ENCODE measurements around the gene FBXL14. TPM values are rescaled to one million over a fixed set of nuclear protein-coding genes. Genes with fewer than 3 reads are reported as not detected.

FBXL14 gene
- total RNA-seq, 1 experiment from 2014 or later, result 20.8 TPM

GRCh38 chr12:1630133-1630826 is 35.9 kb upstream of the FBXL14 start:
- peaks cover 62% of the 10 kb centered on the region for H3K27me3 ChIP-seq (ENCODE audit: control insufficient read depth, insufficient read depth, low read length)
- DNase-seq, result peak; percentile 79
- H3K4me3 ChIP-seq (ENCODE audit: insufficient read depth, low read depth, low read length), result peak overlapping the region; percentile 29
- no peaks in the 10 kb centered on the region for H3K36me3 ChIP-seq (replicated peaks; ENCODE audit: control insufficient read depth, insufficient read depth, low read length)

GRCh38 chr12:1629338-1630132 is 35.2 kb upstream of the FBXL14 start:
- H3K36me3 ChIP-seq (replicated peaks; ENCODE audit: control insufficient read depth, insufficient read depth, low read length), result no peaks in the 10 kb centered on the region
- H3K4me3 ChIP-seq (ENCODE audit: insufficient read depth, low read depth, low read length), result peak overlapping the region; percentile 29
- peaks cover 62% of the 10 kb centered on the region for H3K27me3 ChIP-seq (ENCODE audit: control insufficient read depth, insufficient read depth, low read length)
- peak; percentile 87 for DNase-seq

DNA sequence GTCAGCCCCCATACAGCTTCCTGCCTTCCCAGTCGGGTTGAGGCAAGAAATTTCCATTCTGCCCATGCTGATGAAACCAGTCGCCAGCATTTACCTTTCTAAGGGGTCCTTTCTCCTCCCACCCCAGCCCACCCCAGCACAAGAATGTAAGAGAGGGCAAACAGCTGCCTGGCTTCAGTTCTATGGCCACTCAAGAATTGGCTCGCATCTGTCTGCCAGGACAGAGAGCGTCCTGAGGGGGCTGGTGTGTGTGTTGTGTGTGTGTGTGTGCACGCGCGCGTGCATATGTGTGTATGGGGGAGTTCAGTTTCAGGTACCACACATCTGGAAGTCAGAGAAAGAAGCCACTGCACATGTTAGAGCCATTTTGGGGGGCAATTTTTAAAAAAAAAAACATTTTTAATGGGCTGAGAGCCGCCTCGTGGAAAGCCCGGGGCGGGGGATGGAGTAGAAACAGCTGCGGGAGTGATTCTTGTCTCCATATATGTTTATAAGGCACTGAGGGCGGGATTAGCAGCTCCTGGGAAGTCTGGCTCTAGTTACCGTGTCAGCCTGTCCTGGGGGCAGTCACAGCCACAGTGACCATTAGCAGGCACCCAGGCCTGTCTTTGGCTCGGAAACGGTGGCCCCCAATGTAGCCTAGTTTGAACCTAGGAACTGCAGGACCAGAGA is 34.4 kb upstream of the FBXL14 start, which contains the start of gene WNT5B:
Gene WNT5B, plus strand, starts transcription at position 566 of the 672 bp plus-strand sequence. CDS start 2,124 bp downstream, outside the sequence.
- H3K27me3 ChIP-seq (ENCODE audit: control insufficient read depth, insufficient read depth, low read length), result peaks cover 60% of the 10 kb centered on the region
- peak; percentile 55 for DNase-seq
- peak within 1 kb of the TSS; percentile 29 for H3K4me3 ChIP-seq (ENCODE audit: insufficient read depth, low read depth, low read length)
- no peaks in the 10 kb centered on the region for H3K36me3 ChIP-seq (replicated peaks; ENCODE audit: control insufficient read depth, insufficient read depth, low read length)

DNA sequence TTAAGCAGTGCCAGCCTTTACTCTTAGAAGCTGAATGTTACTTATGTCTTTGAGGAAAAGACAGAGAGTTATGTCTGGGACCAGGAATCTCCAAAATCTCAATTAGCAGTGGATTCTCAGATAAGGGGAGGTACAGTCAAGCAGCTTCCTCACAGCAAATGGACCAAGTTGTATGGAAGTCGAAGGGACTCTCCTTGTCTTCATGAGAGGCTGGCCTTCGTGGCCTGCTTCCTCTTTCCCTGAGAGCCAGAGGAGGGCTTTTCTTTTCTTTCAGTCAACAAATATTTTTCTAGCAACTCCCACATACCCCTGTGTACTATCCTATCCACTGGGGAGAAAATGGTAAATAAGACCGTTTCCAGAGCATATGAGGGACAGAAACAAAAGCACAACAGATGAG is 28.0 kb upstream of the FBXL14 start:
- Histone ChIP-seq H3K27me3 (ENCODE audit: control insufficient read depth, insufficient read depth, low read length) (peaks cover 5% of the 10 kb centered on the region; the same call in 1 of the 2 replicates), H3K36me3 (replicated peaks; ENCODE audit: control insufficient read depth, insufficient read depth, low read length) (no peaks in the 10 kb centered on the region), H3K4me3 (ENCODE audit: insufficient read depth, low read depth, low read length) (no peak overlapping the region)
- DNase-seq, result no peak

GRCh38 chr12:1620092-1620491 is 25.7 kb upstream of the FBXL14 start:
- no peaks in the 10 kb centered on the region for H3K36me3 ChIP-seq (replicated peaks; ENCODE audit: control insufficient read depth, insufficient read depth, low read length)
- no peak overlapping the region for H3K4me3 ChIP-seq (ENCODE audit: insufficient read depth, low read depth, low read length)
- DNase-seq, result no peak
- H3K27me3 ChIP-seq (ENCODE audit: control insufficient read depth, insufficient read depth, low read length), result no peaks in the 10 kb centered on the region

GRCh38 chr12:1619587-1619986 is 25.2 kb upstream of the FBXL14 start:
- Histone ChIP-seq H3K4me3 (ENCODE audit: insufficient read depth, low read depth, low read length) (no peak overlapping the region), H3K27me3 (ENCODE audit: control insufficient read depth, insufficient read depth, low read length) (no peaks in the 10 kb centered on the region), H3K36me3 (replicated peaks; ENCODE audit: control insufficient read depth, insufficient read depth, low read length) (no peaks in the 10 kb centered on the region)
- no peak for DNase-seq

- H3K27me3 ChIP-seq (ENCODE audit: control insufficient read depth, insufficient read depth, low read length), result no peaks in the 10 kb centered on the region
- no peak for DNase-seq
- no peak overlapping the region for H3K4me3 ChIP-seq (ENCODE audit: insufficient read depth, low read depth, low read length)
- H3K36me3 ChIP-seq (replicated peaks; ENCODE audit: control insufficient read depth, insufficient read depth, low read length), result no peaks in the 10 kb centered on the region
Measured at GRCh38 chr12:1619159-1619558, 24.8 kb upstream of the FBXL14 start.

GRCh38 chr12:1618489-1618888 is 24.1 kb upstream of the FBXL14 start:
- no peak overlapping the region for H3K4me3 ChIP-seq (ENCODE audit: insufficient read depth, low read depth, low read length)
- DNase-seq, result no peak
- no peaks in the 10 kb centered on the region for H3K27me3 ChIP-seq (ENCODE audit: control insufficient read depth, insufficient read depth, low read length)
- H3K36me3 ChIP-seq (replicated peaks; ENCODE audit: control insufficient read depth, insufficient read depth, low read length), result no peaks in the 10 kb centered on the region

DNA sequence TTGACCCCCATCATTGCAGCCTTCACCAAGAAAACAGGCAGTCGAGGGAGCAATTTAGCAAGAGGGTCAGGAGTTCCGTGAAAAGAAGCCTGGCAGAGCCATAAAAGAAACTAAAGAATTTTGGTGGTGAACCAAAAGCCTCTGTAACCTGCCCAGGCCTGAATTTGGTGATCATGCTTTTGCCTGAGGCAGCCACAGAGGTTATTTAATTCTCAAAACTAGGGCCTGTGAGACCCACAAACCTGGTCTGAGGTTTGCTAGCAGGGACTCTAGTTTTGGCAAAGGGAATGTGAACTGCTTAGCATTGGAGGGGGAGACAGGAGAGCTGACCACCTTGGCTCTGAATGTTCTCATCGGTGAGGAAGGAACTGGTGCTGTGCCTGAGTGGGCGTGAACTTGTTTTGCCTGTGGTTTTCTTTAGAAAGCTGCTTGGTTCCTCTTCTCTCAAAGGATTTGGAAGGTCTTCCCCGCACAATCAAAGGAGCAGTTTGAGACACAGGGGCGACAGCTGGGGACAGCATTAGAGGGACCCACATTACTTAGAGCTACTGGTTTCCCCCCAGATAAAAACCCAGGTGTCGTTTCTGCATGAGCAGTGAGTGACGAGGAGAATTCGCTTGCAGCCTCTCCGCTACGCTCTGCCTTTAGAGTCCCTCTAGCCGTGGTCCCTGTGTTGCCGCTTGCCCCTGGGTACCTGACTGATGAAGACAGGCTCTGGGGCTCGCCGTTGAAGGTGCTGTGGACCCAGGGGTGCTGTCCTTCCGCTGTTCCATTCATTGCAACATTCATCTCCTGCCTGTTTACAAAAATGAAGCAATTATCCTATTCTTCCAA is 22.1 kb upstream of the FBXL14 start:
- DNase-seq, result no peak
- H3K4me3 ChIP-seq (ENCODE audit: insufficient read depth, low read depth, low read length), result no peak overlapping the region
- H3K36me3 ChIP-seq (replicated peaks; ENCODE audit: control insufficient read depth, insufficient read depth, low read length), result no peaks in the 10 kb centered on the region
- H3K27me3 ChIP-seq (ENCODE audit: control insufficient read depth, insufficient read depth, low read length), result no peaks in the 10 kb centered on the region; the same call in 1 of the 2 replicates

DNA sequence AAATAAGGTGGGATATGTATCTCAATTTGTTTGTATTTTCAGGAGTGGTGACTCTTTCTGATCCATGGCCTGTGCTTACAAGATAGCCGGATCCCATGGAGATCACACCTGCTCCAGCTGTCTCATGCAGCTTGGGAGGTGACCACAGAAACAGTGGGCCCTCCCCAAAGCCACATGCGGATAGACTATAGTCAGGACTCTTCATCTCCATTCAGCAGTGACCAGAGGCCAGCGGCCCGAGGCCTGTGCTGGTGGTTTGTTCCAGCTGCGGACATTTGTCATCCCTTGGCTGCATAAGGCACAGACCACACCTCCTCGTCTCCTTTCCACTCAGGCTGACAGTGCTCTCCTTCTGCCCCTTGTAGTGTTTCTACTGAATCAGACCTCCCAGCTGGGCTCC is 20.0 kb upstream of the FBXL14 start:
- DNase-seq, result no peak
- H3K27me3 ChIP-seq (ENCODE audit: control insufficient read depth, insufficient read depth, low read length), result no peaks in the 10 kb centered on the region; the same call in 1 of the 2 replicates
- no peaks in the 10 kb centered on the region for H3K36me3 ChIP-seq (replicated peaks; ENCODE audit: control insufficient read depth, insufficient read depth, low read length)
- H3K4me3 ChIP-seq (ENCODE audit: insufficient read depth, low read depth, low read length), result no peak overlapping the region

GRCh38 chr12:1613860-1614259 is 19.5 kb upstream of the FBXL14 start:
- Histone ChIP-seq H3K36me3 (replicated peaks; ENCODE audit: control insufficient read depth, insufficient read depth, low read length) (no peaks in the 10 kb centered on the region), H3K27me3 (ENCODE audit: control insufficient read depth, insufficient read depth, low read length) (no peaks in the 10 kb centered on the region; the same call in 1 of the 2 replicates), H3K4me3 (ENCODE audit: insufficient read depth, low read depth, low read length) (no peak overlapping the region)
- DNase-seq, result no peak

DNA sequence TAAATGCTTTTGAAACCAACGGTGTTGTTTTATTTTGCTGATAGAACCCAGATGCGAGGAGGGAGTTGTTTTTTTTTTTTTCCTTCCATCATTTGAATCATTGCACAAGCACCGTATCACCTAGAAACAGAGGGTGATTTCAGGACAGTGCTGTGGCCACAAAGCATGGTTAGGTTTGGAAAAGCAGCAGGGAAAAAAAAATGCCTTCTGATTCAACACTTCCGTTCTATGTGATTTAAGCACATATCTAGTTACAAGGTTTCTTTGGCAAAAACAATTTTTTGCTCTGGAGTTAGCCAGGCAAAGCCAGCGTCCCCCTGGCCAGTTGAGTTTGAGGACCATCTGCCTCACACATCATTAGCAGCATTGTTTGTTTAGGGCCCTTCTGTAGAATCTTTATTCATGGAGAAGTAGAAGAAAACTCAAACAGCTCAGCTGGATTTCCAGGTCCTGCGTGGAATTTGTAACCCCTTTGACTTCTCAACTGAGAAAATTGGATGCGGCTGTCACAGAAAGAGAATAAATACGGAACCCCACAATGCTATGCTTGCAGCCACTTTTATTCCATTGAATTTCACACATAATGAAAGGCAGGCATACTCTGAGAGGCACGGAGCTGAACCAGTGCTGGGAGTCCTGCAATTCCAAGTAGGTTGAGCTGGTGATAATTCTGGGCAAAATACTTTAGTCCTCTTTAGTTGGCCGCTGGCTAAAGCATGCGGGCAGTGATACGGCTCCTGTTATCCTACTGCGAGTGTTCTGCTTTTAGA is 17.6 kb upstream of the FBXL14 start:
- Histone ChIP-seq H3K36me3 (replicated peaks; ENCODE audit: control insufficient read depth, insufficient read depth, low read length) (no peaks in the 10 kb centered on the region), H3K4me3 (ENCODE audit: insufficient read depth, low read depth, low read length) (no peak overlapping the region), H3K27me3 (ENCODE audit: control insufficient read depth, insufficient read depth, low read length) (no peaks in the 10 kb centered on the region; the same call in 1 of the 2 replicates)
- DNase-seq, result no peak

GRCh38 chr12:1610072-1610643 is 15.8 kb upstream of the FBXL14 start:
- no peak for DNase-seq
- no peak overlapping the region for H3K4me3 ChIP-seq (ENCODE audit: insufficient read depth, low read depth, low read length)
- peaks cover 9% of the 10 kb centered on the region for H3K27me3 ChIP-seq (ENCODE audit: control insufficient read depth, insufficient read depth, low read length)
- no peaks in the 10 kb centered on the region for H3K36me3 ChIP-seq (replicated peaks; ENCODE audit: control insufficient read depth, insufficient read depth, low read length)
